ENCODE data around the gene NHEJ1.

DNA sequence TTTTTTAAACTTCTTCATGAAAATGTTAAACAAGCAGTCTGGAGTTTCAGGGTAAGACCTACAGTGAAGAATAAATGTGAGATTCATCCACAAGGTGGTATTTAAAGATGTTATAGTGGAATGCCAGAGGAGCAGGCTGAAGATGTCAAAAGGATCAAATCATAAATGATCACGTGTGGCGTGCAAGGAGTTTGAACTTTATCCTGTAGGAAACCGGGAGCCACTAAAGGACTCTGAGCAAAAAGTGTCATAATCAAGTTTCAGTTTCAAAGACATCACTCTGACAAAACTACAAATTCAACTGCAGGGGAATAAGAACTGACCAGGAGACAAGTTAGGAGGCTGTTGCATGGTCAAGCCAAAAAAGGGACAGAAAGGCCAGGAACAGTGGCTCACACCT, 19.9 kb downstream of the NHEJ1 start:
- TF ChIP-seq, protein P1, sequence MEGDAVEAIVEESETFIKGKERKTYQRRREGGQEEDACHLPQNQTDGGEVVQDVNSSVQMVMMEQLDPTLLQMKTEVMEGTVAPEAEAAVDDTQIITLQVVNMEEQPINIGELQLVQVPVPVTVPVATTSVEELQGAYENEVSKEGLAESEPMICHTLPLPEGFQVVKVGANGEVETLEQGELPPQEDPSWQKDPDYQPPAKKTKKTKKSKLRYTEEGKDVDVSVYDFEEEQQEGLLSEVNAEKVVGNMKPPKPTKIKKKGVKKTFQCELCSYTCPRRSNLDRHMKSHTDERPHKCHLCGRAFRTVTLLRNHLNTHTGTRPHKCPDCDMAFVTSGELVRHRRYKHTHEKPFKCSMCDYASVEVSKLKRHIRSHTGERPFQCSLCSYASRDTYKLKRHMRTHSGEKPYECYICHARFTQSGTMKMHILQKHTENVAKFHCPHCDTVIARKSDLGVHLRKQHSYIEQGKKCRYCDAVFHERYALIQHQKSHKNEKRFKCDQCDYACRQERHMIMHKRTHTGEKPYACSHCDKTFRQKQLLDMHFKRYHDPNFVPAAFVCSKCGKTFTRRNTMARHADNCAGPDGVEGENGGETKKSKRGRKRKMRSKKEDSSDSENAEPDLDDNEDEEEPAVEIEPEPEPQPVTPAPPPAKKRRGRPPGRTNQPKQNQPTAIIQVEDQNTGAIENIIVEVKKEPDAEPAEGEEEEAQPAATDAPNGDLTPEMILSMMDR (conservative IDR thresholded peaks at IDR 0.05 in 1 of 2, IDR thresholded peaks at IDR 0.05 in 1 of 2; ENCODE audit: low read depth in 1 of 2, low read length in 2 of 2), result no peak
- no peak for TF ChIP-seq EZH2 (IDR thresholded peaks at IDR 0.05; ENCODE audit: low read length, missing control alignments)

Measured in fibroblast of lung (primary cell).